Smooth muscle cell (in vitro differentiated cells): ENCODE measurements around the gene RPL10. TPM values are rescaled to one million over a fixed set of nuclear protein-coding genes. Genes with fewer than 3 reads are reported as not detected.
A peak's percentile ranks its signal among the peaks of the same experiment; 100 is the strongest.

Experiments
- DNase-seq: peaks from one replicate; lab custom pipeline; 2025; ENCODE audit not compliant: unreplicated experiment; lab: John Stamatoyannopoulos, UW
- H2AFZ ChIP-seq: fragments of 200-600 bp; sonication (generic); 2 replicates; pipeline ENCODE4 v1.6.0; 2016; ENCODE audit warnings: antibody characterized with exemption, low read depth, mild to moderate bottlenecking
- H3F3A ChIP-seq: fragments of 200-600 bp; sonication (generic); 2 replicates; pipeline ENCODE4 v1.6.0; 2017; ENCODE audit warnings: antibody characterized with exemption, low read depth
- H3K27ac ChIP-seq: fragments of 200-600 bp; sonication (generic); 2 replicates; pipeline ENCODE4 v1.5.1; 2016; ENCODE audit warnings: low read depth, mild to moderate bottlenecking
- H3K27me3 ChIP-seq: fragments of 200-600 bp; sonication (generic); 2 replicates; pipeline ENCODE4 v1.6.1; 2016; ENCODE audit warnings: low read depth, mild to moderate bottlenecking
- H3K36me3 ChIP-seq: fragments of 200-600 bp; sonication (generic); 2 replicates; pipeline ENCODE4 v1.5.1; 2016; ENCODE audit warnings: low read depth
- H3K4me1 ChIP-seq: fragments of 200-600 bp; sonication (generic); 2 replicates; pipeline ENCODE4 v1.5.1; 2016; ENCODE audit warnings: low read depth
- H3K4me2 ChIP-seq: fragments of 200-600 bp; sonication (generic); 2 replicates; pipeline ENCODE4 v1.6.0; 2016; ENCODE audit warnings: mild to moderate bottlenecking
- H3K4me3 ChIP-seq: fragments of 200-600 bp; sonication (generic); 2 replicates; pipeline ENCODE4 v1.5.1; 2016; ENCODE audit warnings: mild to moderate bottlenecking
- H3K79me2 ChIP-seq: fragments of 200-600 bp; sonication (generic); 2 replicates; pipeline ENCODE4 v1.6.0; 2016; ENCODE audit warnings: low read depth, mild to moderate bottlenecking
- H3K9ac ChIP-seq: fragments of 200-600 bp; sonication (generic); 2 replicates; pipeline ENCODE4 v1.6.0; 2016; ENCODE audit warnings: low read depth
- H3K9me3 ChIP-seq: fragments of 200-600 bp; sonication (generic); replicated peaks from 2 replicates; pipeline ENCODE4 v1.5.1; 2016; ENCODE audit warnings: low read depth
- H4K20me1 ChIP-seq: fragments of 200-600 bp; sonication (generic); 2 replicates; pipeline ENCODE4 v1.6.0; 2016; ENCODE audit warnings: low read depth
- CTCF ChIP-seq: fragments of 200-600 bp; sonication (generic); IDR thresholded peaks from 2 replicates; pipeline ENCODE4 v1.5.1; 2017; ENCODE audit warnings: borderline replicate concordance, mild to moderate bottlenecking, antibody characterized with exemption; ENCODE audit not compliant: insufficient read depth, poor library complexity, severe bottlenecking
- WGBS: methylation state at CpG from one replicate; pipeline ENCODE4 v1.1.7; 2016; ENCODE audit warnings: low lambda C conversion rate; 5-methylcytosine and 5-hydroxymethylcytosine counted together
- microRNA-seq: library from miRNA; unstranded; fragments of <30 nt; microRNA quantifications from one replicate; pipeline ENCODE4, GENCODE V29; 2016; ENCODE audit warnings: borderline number of aligned reads
- polyA plus RNA-seq: library from polyadenylated mRNA; unstranded; fragments of >200 nt; fragmentation: Nextera tagmentation; extraction: Ambion mirVana; gene quantifications from 2 replicates; pipeline ENCODE4 v1.2.1, GENCODE V29; 2016
- small RNA-seq: library from RNA; depleted of rRNA; stranded (forward); fragments of <200 nt; gene quantifications from one replicate; pipeline ENCODE3, GENCODE V24; 2014
- total RNA-seq: library from RNA; depleted of rRNA; stranded (reverse); fragments of >200 nt; gene quantifications from 2 replicates; pipeline ENCODE4 v1.2.3, GENCODE V29; 2014

Gene RPL10
- total and polyA plus RNA-seq, 2 experiments from 2014 or later: 1,314 to 3,107 TPM

- WGBS: 93% methylated on average over 18 of the region's 18 CpGs
- H3K79me2 ChIP-seq: peaks cover 13% of the 10 kb centered on the region
Measured at GRCh38 chrX:154449618-154450017, 51.4 kb downstream of the RPL10 start.

GRCh38 chrX:154450312-154450711 is 52.1 kb downstream of the RPL10 start:
- no peaks in the 10 kb centered on the region for H3K9me3 ChIP-seq
- H3K27ac ChIP-seq: no peak overlapping the region
- H2AFZ ChIP-seq: no peak overlapping the region
- H3K9ac ChIP-seq: no peak overlapping the region
- no peak for DNase-seq
- H3K4me1 ChIP-seq: no peaks in the 10 kb centered on the region
- WGBS: 92% methylated on average over 17 of the region's 17 CpGs
- no peak overlapping the region for H3K4me2 ChIP-seq
- H3F3A ChIP-seq: no peaks in the 10 kb centered on the region
- H4K20me1 ChIP-seq: no peaks in the 10 kb centered on the region
- no peak overlapping the region for H3K4me3 ChIP-seq
- H3K36me3 ChIP-seq: no peaks in the 10 kb centered on the region
- H3K79me2 ChIP-seq: peaks cover 6% of the 10 kb centered on the region
- H3K27me3 ChIP-seq: no peaks in the 10 kb centered on the region
- no peak for TF ChIP-seq CTCF

More at GRCh38 chrX:154449618-154450017, 51.4 kb downstream of the RPL10 start:
- Histone ChIP-seq H3K27me3 (no peaks in the 10 kb centered on the region), H3K9ac (no peak overlapping the region), H3K4me2 (no peak overlapping the region), H3F3A (no peaks in the 10 kb centered on the region), H3K9me3 (no peaks in the 10 kb centered on the region), H3K4me3 (no peak overlapping the region), H2AFZ (no peak overlapping the region), H3K27ac (no peak overlapping the region), H3K36me3 (no peaks in the 10 kb centered on the region), H4K20me1 (no peaks in the 10 kb centered on the region), H3K4me1 (peaks cover 6% of the 10 kb centered on the region)
- no peak for TF ChIP-seq CTCF
- no peak for DNase-seq

Small RNA genes lying within 50 kb of the gene (microRNA-seq; reads per million reads assigned to microRNA genes)
- gene MIR6858: 21.6 reads per million, percentile 29 among the genes with 10 or more reads in this experiment

Small RNA genes lying within 50 kb of the gene (small RNA-seq; reads per million reads assigned to genes)
- gene MIR6858 (0.21 reads per million), gene SNORA70 (not detected)

Other genes with a start within 250 kb of the RPL10 start
- gene OPN1MW, start 215.8 kb upstream of the RPL10 start, total RNA-seq: not detected in 2 replicates
- gene OPN1MW, start 215.8 kb upstream of the RPL10 start, polyA plus RNA-seq: not detected in 2 replicates
- gene OPN1MW2, start 178.6 kb upstream of the RPL10 start, total RNA-seq: not detected in 2 replicates
- not detected in 2 replicates for gene OPN1MW2, start 178.6 kb upstream of the RPL10 start, polyA plus RNA-seq
- gene OPN1MW3, start 140.8 kb upstream of the RPL10 start, total RNA-seq: not detected in 2 replicates
- gene OPN1MW3, start 140.8 kb upstream of the RPL10 start, polyA plus RNA-seq: not detected in 2 replicates
- not detected in 2 replicates for gene TEX28, start 103.3 kb upstream of the RPL10 start, total RNA-seq
- gene TEX28, start 103.3 kb upstream of the RPL10 start, polyA plus RNA-seq: not detected in 2 replicates
- gene TKTL1, start 102.6 kb upstream of the RPL10 start, total RNA-seq: not detected in 2 replicates
- not detected in 2 replicates for gene TKTL1, start 102.6 kb upstream of the RPL10 start, polyA plus RNA-seq
- 807 and 860 TPM in 2 replicates for gene FLNA, start 23.7 kb upstream of the RPL10 start, total RNA-seq
- 1,632 and 1,832 TPM in 2 replicates for gene FLNA, start 23.7 kb upstream of the RPL10 start, polyA plus RNA-seq
- 46.1 and 61.4 TPM in 2 replicates for gene EMD, start 19.1 kb upstream of the RPL10 start, total RNA-seq
- gene EMD, start 19.1 kb upstream of the RPL10 start, polyA plus RNA-seq: 63.9 and 67.4 TPM in 2 replicates
- gene DNASE1L1, start 10.9 kb downstream of the RPL10 start, total RNA-seq: 33.6 and 40.4 TPM in 2 replicates
- gene DNASE1L1, start 10.9 kb downstream of the RPL10 start, polyA plus RNA-seq: 23.0 and 30.0 TPM in 2 replicates
- gene TAFAZZIN, start 13.2 kb downstream of the RPL10 start, total RNA-seq: 28.3 and 203 TPM in 2 replicates
- gene TAFAZZIN, start 13.2 kb downstream of the RPL10 start, polyA plus RNA-seq: 30.2 and 32.4 TPM in 2 replicates
- gene ATP6AP1, start 30.3 kb downstream of the RPL10 start, total RNA-seq: 84.0 and 104 TPM in 2 replicates
- 193 and 213 TPM in 2 replicates for gene ATP6AP1, start 30.3 kb downstream of the RPL10 start, polyA plus RNA-seq
- 92.2 and 98.8 TPM in 2 replicates for gene GDI1, start 38.8 kb downstream of the RPL10 start, total RNA-seq
- 143 and 160 TPM in 2 replicates for gene GDI1, start 38.8 kb downstream of the RPL10 start, polyA plus RNA-seq
- gene FAM50A, start 45.8 kb downstream of the RPL10 start, total RNA-seq: 46.0 and 50.1 TPM in 2 replicates
- 183 and 216 TPM in 2 replicates for gene FAM50A, start 45.8 kb downstream of the RPL10 start, polyA plus RNA-seq
- gene PLXNA3, start 59.9 kb downstream of the RPL10 start, total RNA-seq: 15.1 and 33.6 TPM in 2 replicates
- 38.2 and 60.2 TPM in 2 replicates for gene PLXNA3, start 59.9 kb downstream of the RPL10 start, polyA plus RNA-seq
- gene LAGE3, start 80.9 kb downstream of the RPL10 start, total RNA-seq: 33.8 and 39.7 TPM in 2 replicates
- 52.7 and 66.1 TPM in 2 replicates for gene LAGE3, start 80.9 kb downstream of the RPL10 start, polyA plus RNA-seq
- 28.7 and 42.1 TPM in 2 replicates for gene UBL4A, start 88.2 kb downstream of the RPL10 start, total RNA-seq
- 46.9 and 50.8 TPM in 2 replicates for gene UBL4A, start 88.2 kb downstream of the RPL10 start, polyA plus RNA-seq
- gene SLC10A3, start 92.3 kb downstream of the RPL10 start, total RNA-seq: 26.8 and 34.7 TPM in 2 replicates
- 52.1 and 63.1 TPM in 2 replicates for gene SLC10A3, start 92.3 kb downstream of the RPL10 start, polyA plus RNA-seq
- gene FAM3A, start 117.9 kb downstream of the RPL10 start, total RNA-seq: 13.6 and 16.0 TPM in 2 replicates
- 49.1 and 53.7 TPM in 2 replicates for gene FAM3A, start 117.9 kb downstream of the RPL10 start, polyA plus RNA-seq
- gene G6PD, start 148.5 kb downstream of the RPL10 start, total RNA-seq: 32.9 and 37.9 TPM in 2 replicates
- 12.9 and 13.5 TPM in 2 replicates for gene G6PD, start 148.5 kb downstream of the RPL10 start, polyA plus RNA-seq
- gene IKBKG, start 149.2 kb downstream of the RPL10 start, total RNA-seq: 8.3 and 12.5 TPM in 2 replicates
- 25.4 and 32.0 TPM in 2 replicates for gene IKBKG, start 149.2 kb downstream of the RPL10 start, polyA plus RNA-seq
- not detected in 2 replicates for gene CTAG1A, start 186.8 kb downstream of the RPL10 start, total RNA-seq
- gene CTAG1A, start 186.8 kb downstream of the RPL10 start, polyA plus RNA-seq: not detected in 2 replicates
- gene CTAG1B, start 220.9 kb downstream of the RPL10 start, total RNA-seq: not detected in 2 replicates
- not detected in 2 replicates for gene CTAG1B, start 220.9 kb downstream of the RPL10 start, polyA plus RNA-seq